WTC11 (cell line): ENCODE results near the gene LTF. TPM values are rescaled to one million over a fixed set of nuclear protein-coding genes. Genes with fewer than 3 reads are reported as not detected.

Source experiments
- ATAC-seq: fragments of 200-7000 bp; cut with Tn5 transposase; 2 replicates; pipeline ENCODE4 v1.10.0; 2021; ENCODE audit warnings: mild to moderate bottlenecking, moderate library complexity
- CTCF ChIA-PET: fragments of 300-600 bp; sonication (Branson Sonifier 250); formaldehyde crosslinking; loops from one replicate; lab custom pipeline; 2021; ENCODE audit warnings: antibody characterized with exemption; lab: Charles Lee
- POLR2A ChIA-PET: fragments of 350-600 bp; sonication (Branson Sonifier 250); formaldehyde crosslinking; loops from one replicate; lab custom pipeline; 2021; ENCODE audit warnings: antibody characterized with exemption; lab: Charles Lee
- DNase-seq: peaks from one replicate; pipeline ENCODE4 v3.0.0; 2021; ENCODE audit warnings: low spot score
- H3K27ac Mint-ChIP-seq: 2 replicates; pipeline ENCODE4 v1.8.0; 2021; ENCODE audit warnings: mixed read lengths
- H3K27me3 Mint-ChIP-seq: 2 replicates; pipeline ENCODE4 v1.8.0; 2021; ENCODE audit warnings: low read depth, mild to moderate bottlenecking, moderate library complexity, mixed read lengths
- H3K36me3 Mint-ChIP-seq: 2 replicates; pipeline ENCODE4 v1.8.0; 2021; ENCODE audit warnings: mixed read lengths
- H3K4me1 Mint-ChIP-seq: 2 replicates; pipeline ENCODE4 v1.8.0; 2022; ENCODE audit warnings: mixed read lengths
- H3K4me3 Mint-ChIP-seq: 2 replicates; pipeline ENCODE4 v1.8.0; 2021; ENCODE audit warnings: mild to moderate bottlenecking, moderate library complexity, mixed read lengths
- H3K9me3 Mint-ChIP-seq: 2 replicates; pipeline ENCODE4 v1.8.0; 2021; ENCODE audit warnings: mixed read lengths
- ARID4B ChIP-seq: sonication (generic); formaldehyde crosslinking; IDR thresholded peaks from 2 replicates; pipeline ENCODE4 v1.8.0; 2023; ENCODE audit warnings: missing genetic modification reagents, mild to moderate bottlenecking, borderline replicate concordance
- CTCF ChIP-seq: fragments of 200-600 bp; IDR thresholded peaks from 2 replicates; pipeline ENCODE4 v1.8.0; 2022; ENCODE audit warnings: antibody characterized with exemption
- ESRRA ChIP-seq: sonication (generic); formaldehyde crosslinking; IDR thresholded peaks from 2 replicates; pipeline ENCODE4 v1.8.1; 2022; ENCODE audit warnings: mild to moderate bottlenecking, missing genetic modification reagents, borderline replicate concordance
- FOXJ3 ChIP-seq: sonication (generic); formaldehyde crosslinking; IDR thresholded peaks from 2 replicates; pipeline ENCODE4 v1.9.0; 2021; ENCODE audit warnings: missing genetic modification reagents, mild to moderate bottlenecking, borderline replicate concordance
- GTF2I ChIP-seq: fragments of 250-450 bp; sonication (Bioruptor Pico); conservative IDR thresholded peaks from 2 replicates; pipeline ENCODE4 v1.4.0; 2021; ENCODE audit warnings: mild to moderate bottlenecking
- HMGXB4 ChIP-seq: sonication (generic); formaldehyde crosslinking; IDR thresholded peaks from 2 replicates; pipeline ENCODE4 v1.8.1; 2023; ENCODE audit warnings: mild to moderate bottlenecking, moderate library complexity, missing genetic modification reagents
- MLX ChIP-seq: sonication (generic); formaldehyde crosslinking; IDR thresholded peaks from 2 replicates; pipeline ENCODE4 v1.8.1; 2023; ENCODE audit warnings: mild to moderate bottlenecking, missing genetic modification reagents, moderate library complexity
- NFE2L1 ChIP-seq: sonication (generic); formaldehyde crosslinking; IDR thresholded peaks from 2 replicates; pipeline ENCODE4 v1.8.1; 2023; ENCODE audit warnings: missing genetic modification reagents
- NFYB ChIP-seq: sonication (generic); formaldehyde crosslinking; conservative IDR thresholded peaks from 2 replicates; pipeline ENCODE4 v1.8.0; 2022; ENCODE audit warnings: low read depth, missing genetic modification reagents
- PRDM15 ChIP-seq: sonication (generic); formaldehyde crosslinking; IDR thresholded peaks from 2 replicates; pipeline ENCODE4 v1.8.0; 2022; ENCODE audit warnings: missing genetic modification reagents
- PRRX2 ChIP-seq: fragments of 250-450 bp; sonication (Bioruptor Pico); IDR thresholded peaks from 2 replicates; pipeline ENCODE4 v1.8.0; 2021; ENCODE audit warnings: mild to moderate bottlenecking
- RORB ChIP-seq: fragments of 250-450 bp; sonication (Bioruptor Pico); IDR thresholded peaks from 2 replicates; pipeline ENCODE4 v1.9.0; 2021; ENCODE audit warnings: mild to moderate bottlenecking
- SMAD4 ChIP-seq: sonication (generic); formaldehyde crosslinking; IDR thresholded peaks from 2 replicates; pipeline ENCODE4 v1.8.0; 2022; ENCODE audit warnings: mild to moderate bottlenecking, missing genetic modification reagents
- ZNF532 ChIP-seq: fragments of 250-450 bp; sonication (Bioruptor Pico); IDR thresholded peaks from 2 replicates; pipeline ENCODE4 v1.9.0; 2021; ENCODE audit warnings: mild to moderate bottlenecking, borderline replicate concordance
- total RNA-seq: library from RNA; stranded (reverse); gene quantifications from 3 replicates; pipeline ENCODE4 v1.2.3, GENCODE V29; 2021

Gene LTF
- total RNA-seq, 1 experiment from 2014 or later, result 0.22 TPM

GRCh38 chr3:46489875-46490274, 25.2 kb upstream of the LTF start (continued):
- no peak for TF ChIP-seq ZNF532 (CRISPR knock-in tag)
- TF ChIP-seq SMAD4 (CRISPR knock-in tag), result no peak
- TF ChIP-seq NFYB (CRISPR knock-in tag), result no peak

- ChIA-PET POLR2A (interaction anchor here (1.1 to 2.2 kb wide), 6 partner anchors 50 to 141 kb away, joined by 3 to 8 read pairs (median 4); no protein-coding TSS in a partner anchor), CTCF (interaction anchor here (1.0 to 4.0 kb wide), 55 partner anchors 8 to 420 kb away, joined by 3 to 99 read pairs (median 6); partner anchors contain the start of genes ALS2CL, LRRC2, LTF and PRSS50)
- peaks cover 12% of the 10 kb centered on the region for H3K27me3 Mint-ChIP-seq
- H3K4me1 Mint-ChIP-seq, result peaks cover 28% of the 10 kb centered on the region
- H3K27ac Mint-ChIP-seq, result no peak overlapping the region
- no peak overlapping the region for H3K4me3 Mint-ChIP-seq
- H3K9me3 Mint-ChIP-seq, result peaks cover 8% of the 10 kb centered on the region
- DNase-seq, result no peak
- ATAC-seq, result no peak
- no peak for TF ChIP-seq PRRX2
- no peak for TF ChIP-seq FOXJ3 (CRISPR knock-in tag)
- no peak for TF ChIP-seq RORB (CRISPR knock-in tag)
- TF ChIP-seq GTF2I (CRISPR knock-in tag), result no peak
- no peak for TF ChIP-seq MLX (CRISPR knock-in tag)
- no peak for TF ChIP-seq NFE2L1
- no peak for TF ChIP-seq CTCF
- peaks cover 12% of the 10 kb centered on the region for H3K36me3 Mint-ChIP-seq
Measured at GRCh38 chr3:46489381-46489780, 24.7 kb upstream of the LTF start.

- peaks cover 8% of the 10 kb centered on the region for H3K9me3 Mint-ChIP-seq
- peaks cover 12% of the 10 kb centered on the region for H3K27me3 Mint-ChIP-seq
- POLR2A ChIA-PET, result interaction anchor here (0.5 to 2.2 kb wide), 7 partner anchors 50 to 152 kb away, joined by 3 to 8 read pairs (median 4); no protein-coding TSS in a partner anchor
- peak overlapping the region; percentile 55; the same call in 1 of the 2 replicates for H3K27ac Mint-ChIP-seq
- H3K4me1 Mint-ChIP-seq, result peaks cover 28% of the 10 kb centered on the region
- CTCF ChIA-PET, result interaction anchor here (0.5 to 4.0 kb wide), 71 partner anchors 8 to 421 kb away, joined by 3 to 99 read pairs (median 5); partner anchors contain the start of genes ALS2CL, FAM240A, LRRC2 and LTF
- no peak overlapping the region for H3K4me3 Mint-ChIP-seq
- ATAC-seq, result peak; percentile 98
- DNase-seq, result peak; percentile 99
- peaks cover 9% of the 10 kb centered on the region for H3K36me3 Mint-ChIP-seq
- no peak for TF ChIP-seq PRDM15 (CRISPR knock-in tag)
- peak; percentile 73; the same call in 1 of the 2 replicates for TF ChIP-seq ESRRA (CRISPR knock-in tag)
- peak; percentile 95 for TF ChIP-seq HMGXB4
- TF ChIP-seq ARID4B (CRISPR knock-in tag), result 0 out of 2 replicates have a peak, but pooled peaks have one; percentile 33
- peak; percentile 91 for TF ChIP-seq NFE2L1
Measured at GRCh38 chr3:46488735-46489361, 24.1 kb upstream of the LTF start.
